Jurkat, Clone E6-1 (cell line): Measurements from ENCODE around the gene SPATA16. TPM values are rescaled to one million over a fixed set of nuclear protein-coding genes. Genes with fewer than 3 reads are reported as not detected.
"Not testable (repeated sequence)": the region's sequence is repeated elsewhere in the genome, so short reads cannot be mapped to it uniquely, and the experiment has no call there.

Experiments
- DNase-seq: peaks from one replicate; pipeline ENCODE4 v3.0.0-alpha.2; 2011; ENCODE audit warnings: low read depth, low spot score
- H3K4me3 ChIP-seq: 2 replicates; pipeline ENCODE4 v1.5.1; 2011; ENCODE audit warnings: mild to moderate bottlenecking, low read length, control low read depth, moderate library complexity
- polyA plus RNA-seq: library from polyadenylated mRNA; unstranded; fragments of >200 nt; gene quantifications from one replicate; pipeline ENCODE4 v1.2.1, GENCODE V29; 2012; ENCODE audit warnings: missing spikeins; ENCODE audit not compliant: insufficient read length, insufficient read depth

The SPATA16 gene, protein sequence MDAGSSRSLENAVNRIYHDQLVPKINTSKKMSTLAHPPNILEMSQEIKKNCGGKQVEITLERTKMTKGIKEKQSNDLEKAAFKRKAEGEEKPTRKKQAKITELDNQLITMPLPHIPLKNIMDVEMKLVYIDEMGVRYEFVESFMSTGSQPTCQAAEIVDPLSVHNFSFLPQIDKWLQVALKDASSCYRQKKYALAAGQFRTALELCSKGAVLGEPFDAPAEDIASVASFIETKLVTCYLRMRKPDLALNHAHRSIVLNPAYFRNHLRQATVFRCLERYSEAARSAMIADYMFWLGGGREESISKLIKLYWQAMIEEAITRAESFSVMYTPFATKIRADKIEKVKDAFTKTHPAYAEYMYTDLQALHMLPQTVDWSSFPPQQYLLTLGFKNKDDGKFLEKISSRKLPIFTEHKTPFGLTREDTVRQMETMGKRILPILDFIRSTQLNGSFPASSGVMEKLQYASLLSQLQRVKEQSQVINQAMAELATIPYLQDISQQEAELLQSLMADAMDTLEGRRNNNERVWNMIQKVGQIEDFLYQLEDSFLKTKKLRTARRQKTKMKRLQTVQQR
- not detected for polyA plus RNA-seq

DNA sequence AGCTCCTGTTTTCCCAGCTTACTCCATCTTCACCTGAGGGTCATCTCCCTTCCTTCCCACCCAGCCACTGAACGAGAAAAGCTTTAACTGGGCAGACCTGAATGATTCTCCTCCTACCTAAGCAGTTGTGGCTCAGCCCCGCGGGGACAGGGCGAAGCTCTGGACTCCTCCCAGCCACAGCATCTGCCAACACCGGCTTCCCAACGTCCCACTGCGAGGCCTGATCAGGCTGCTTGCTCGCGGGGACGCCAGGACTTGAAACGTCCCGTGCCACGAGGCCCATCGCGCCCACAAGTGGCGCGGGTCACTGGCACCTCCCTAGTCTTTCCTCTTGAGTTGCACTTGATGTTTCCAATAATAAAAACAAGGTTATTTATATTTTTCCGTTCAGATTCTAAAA lies at the start of gene SPATA16:
TSS of gene SPATA16 (minus strand) at position 250 of the 400 bp plus-strand sequence. CDS start 23,504 bp downstream, outside the sequence.
- DNase-seq, result no peak
- no peak within 1 kb of the TSS for H3K4me3 ChIP-seq

DNA sequence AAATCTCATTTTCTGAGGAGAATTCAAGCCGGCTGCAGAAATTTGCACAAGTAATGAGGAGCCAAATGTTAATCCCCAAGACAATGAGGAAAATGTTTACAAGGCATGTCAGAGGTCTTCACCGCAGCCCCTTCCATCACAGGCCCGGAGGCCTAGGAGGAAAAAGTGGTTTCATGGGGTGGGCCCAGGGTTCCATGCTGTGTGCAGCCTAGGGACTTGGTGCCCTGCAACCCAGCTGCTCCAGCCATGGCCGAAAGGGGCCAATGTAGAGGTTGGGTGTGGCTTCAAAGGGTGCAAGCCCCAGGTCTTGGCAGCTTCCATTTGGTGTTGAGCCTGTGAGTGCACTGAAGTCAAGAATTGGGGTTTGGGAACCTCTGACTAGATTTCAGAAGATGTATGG lies 42.0 kb upstream of the SPATA16 start:
- H3K4me3 ChIP-seq, DNase-seq: not testable (repeated sequence)

DNA sequence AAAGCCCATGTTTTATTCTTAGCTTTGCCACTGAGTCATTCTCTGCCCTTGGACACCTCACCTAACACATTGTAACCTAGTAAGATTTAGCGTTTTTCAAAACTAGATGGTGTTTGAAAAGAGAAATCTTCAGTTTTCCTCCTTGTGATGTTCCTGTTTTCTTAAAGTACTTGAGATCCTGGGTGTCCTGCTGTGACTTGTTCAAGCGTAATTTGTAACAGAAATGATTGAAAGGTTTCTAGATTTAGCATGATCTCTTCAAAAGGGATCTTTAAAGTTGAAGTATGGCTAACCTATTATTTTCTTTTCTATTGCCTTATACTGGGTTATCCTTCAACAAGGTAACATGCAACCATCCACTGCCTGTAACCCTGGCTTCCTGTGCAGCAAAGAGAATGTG lies 32.6 kb upstream of the SPATA16 start:
- H3K4me3 ChIP-seq, result no peak overlapping the region
- no peak for DNase-seq

DNA sequence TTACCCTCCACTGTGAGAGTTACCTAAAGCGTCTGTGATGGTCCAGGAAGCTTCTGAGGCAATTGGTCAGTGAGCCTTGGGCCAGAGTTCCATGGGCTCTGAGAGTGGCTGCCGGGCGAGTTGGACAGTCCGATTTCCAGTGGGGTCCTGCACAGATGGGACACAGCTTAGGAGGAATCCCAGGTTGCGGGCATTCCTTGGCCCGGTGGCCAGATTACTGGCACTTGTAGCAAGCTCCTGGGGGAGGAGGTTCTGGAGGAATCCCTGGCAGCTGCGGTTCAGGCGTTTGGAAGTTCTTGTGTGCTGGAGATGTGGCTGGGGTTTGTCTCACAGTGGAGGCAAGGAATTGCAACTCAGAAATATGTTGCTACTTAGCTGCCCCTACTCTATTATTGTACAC lies 18.1 kb upstream of the SPATA16 start:
- not testable (repeated sequence) for DNase-seq, H3K4me3 ChIP-seq

DNA sequence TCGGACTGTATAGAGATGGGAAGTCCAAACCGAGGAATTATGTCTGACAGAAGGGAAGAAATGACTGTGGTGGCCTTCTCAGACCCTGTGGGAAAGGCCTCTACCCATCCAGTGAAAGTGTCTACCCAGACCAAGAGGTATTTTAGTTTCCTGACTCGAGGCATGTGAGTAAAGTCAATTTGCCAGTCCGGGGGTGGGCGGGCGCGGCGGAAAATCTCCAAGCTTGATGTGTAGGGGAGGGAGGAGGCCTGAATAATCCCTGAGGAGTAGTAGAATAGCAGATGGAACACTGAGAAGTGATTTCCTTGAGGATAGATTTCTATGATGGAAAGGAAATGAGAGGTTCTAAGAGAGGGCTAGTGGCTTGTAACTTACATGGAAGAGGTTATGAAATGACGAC lies 15.5 kb upstream of the SPATA16 start:
- DNase-seq, H3K4me3 ChIP-seq: not testable (repeated sequence)

DNA sequence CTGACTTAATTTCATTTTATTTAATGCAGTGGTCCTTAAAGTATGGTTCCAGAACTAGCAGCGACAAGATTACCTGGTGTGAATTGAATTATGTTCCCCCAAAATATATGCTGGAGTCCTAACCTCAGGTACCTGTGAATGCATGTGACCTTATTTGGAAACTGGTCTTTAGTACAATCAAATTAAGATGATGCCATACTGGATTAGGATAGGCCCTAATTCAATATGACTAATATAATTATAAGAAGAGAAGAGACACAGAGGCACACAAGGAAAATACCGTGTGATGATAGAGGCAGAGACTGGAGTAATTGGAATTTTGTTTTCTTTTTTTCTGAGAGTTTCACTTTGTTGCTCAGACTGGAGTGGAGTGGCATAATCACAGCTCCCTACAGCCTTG lies 12.6 kb upstream of the SPATA16 start:
- DNase-seq, result no peak
- no peak overlapping the region for H3K4me3 ChIP-seq

DNA sequence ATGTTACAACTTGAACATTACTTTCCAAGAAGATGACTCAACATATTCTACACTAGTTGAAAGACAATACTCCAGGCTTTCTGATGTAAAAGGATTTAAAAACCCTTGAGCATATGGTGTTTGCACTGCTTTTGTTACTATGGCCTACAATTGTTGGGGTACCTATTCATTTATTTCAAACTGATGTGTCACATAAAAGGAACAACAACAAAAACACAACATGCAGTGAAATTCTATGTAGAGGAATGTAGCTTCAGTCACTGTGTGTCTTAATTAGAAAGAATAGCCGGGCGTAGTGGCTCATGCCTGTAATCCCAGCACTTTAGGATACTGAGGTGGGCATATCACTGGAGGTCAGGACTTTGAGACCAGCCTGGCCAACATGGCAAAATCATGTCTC lies 1.6 kb downstream of the SPATA16 start:
- no peak overlapping the region for H3K4me3 ChIP-seq
- DNase-seq, result no peak

DNA sequence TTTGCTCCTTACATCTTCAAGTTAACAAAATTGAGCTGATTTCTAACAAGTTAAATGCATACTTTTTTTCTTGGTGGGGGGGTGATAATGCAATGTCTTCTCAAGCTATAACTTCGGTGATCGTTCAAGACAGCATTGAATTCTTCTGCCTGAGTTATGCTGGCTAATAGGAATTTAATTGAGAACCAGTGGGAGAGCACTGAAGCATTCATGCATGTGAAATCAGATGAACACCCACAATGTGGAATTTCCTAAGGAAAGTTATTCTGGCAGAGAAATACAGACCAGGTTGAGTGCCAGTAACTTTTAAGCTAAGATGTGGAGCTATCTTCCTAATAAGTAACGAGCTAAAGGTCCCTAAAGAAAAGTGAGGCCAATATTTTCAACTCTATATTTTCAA lies 3.0 kb downstream of the SPATA16 start:
- no peak overlapping the region for H3K4me3 ChIP-seq
- no peak for DNase-seq

DNA sequence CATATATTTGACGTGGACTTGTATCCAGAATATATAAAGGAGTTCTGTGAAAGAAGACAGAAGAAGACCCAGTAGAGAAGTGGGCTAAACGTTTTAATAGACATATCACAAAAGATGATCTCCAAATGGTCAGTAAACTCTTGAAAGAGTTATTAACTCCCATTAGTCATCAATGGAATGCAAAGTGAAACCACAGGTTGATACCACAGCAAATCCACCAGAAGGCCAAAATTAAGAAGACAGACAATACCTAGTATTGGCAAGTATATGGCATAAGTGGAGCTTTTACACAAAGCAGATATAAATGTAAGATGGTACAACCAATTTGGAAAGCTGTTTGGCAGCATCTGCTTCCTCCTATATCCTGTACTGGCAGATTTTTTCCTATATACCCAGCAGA lies 6.0 kb downstream of the SPATA16 start:
- DNase-seq, result no peak
- no peak overlapping the region for H3K4me3 ChIP-seq

DNA sequence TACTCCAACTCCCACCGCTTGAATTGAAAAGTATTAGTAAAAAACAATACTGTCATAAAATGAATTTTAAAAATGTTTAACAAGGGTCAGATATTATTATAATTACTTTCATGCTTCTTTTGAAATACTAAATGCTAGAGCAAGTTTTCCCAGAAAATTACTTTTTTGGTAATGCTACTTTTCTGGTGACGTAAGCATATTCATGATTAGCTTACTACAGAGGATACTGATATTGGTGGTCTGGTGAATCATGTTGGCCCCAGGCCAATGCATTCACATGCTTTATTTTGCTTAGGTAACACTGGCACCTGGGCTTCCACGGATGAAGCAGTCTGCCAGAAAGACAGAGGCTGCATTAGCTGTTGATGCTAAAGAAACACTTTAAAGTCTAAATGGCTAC lies 12.4 kb downstream of the SPATA16 start:
- DNase-seq, result no peak
- H3K4me3 ChIP-seq, result no peak overlapping the region

DNA sequence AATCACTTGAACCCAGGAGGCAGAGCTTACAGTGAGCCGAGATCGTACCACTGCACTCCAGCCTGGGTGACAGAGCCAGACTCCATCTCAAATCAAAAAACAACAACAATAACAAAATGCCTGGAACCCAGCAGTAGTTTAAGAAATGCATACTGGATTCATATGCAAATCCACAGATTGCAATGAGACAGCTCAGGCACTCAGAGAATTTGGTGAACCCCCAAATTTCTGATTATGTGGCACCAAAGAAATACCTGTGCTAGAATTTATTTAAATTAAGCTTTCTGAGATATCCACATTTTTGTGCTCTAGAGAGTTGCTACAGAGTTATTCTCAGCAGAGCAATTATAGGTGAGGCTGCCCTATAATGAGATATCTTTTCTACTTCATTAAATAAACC lies 29.7 kb downstream of the SPATA16 start:
- no peak for DNase-seq
- H3K4me3 ChIP-seq, result no peak overlapping the region

DNA sequence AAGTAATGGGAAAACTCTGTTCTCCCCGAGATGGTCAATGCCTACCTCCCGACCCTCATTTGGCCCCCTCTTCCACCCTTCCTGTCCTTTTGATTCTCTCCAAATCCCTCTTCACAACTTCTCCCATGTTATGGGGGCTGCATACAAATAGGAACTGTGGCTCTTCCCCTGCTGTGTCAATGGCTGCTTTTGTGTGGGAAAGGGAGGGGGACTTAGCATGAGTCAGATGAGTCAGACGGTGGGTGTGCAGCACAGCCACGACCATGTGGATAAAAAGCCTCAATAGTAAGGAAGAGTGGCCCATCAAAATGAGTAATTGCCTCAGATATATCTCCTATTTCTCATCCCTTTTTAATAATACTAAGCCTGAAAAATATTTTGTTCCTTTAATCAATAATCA lies 31.9 kb downstream of the SPATA16 start:
- no peak overlapping the region for H3K4me3 ChIP-seq
- DNase-seq, result no peak

DNA sequence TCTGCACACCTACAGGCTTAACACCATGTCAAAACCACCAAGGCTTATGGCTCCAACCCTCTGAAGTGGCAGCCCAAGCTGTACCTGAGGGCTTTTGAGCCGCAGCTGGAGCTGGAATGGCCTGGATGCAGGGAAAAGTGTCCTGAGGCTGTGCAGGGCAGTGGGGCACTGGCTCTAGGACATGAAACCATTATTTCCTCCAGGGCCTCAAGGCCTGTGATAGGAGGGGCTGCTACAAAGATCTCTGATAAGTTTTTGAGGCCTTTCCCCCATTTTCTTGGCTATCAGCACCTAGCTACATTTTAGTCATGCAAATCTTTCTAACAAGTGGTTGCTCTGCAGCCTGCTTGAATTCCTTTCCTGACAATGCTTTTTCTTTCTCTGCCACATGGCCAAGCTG lies 37.6 kb downstream of the SPATA16 start:
- H3K4me3 ChIP-seq, result no peak overlapping the region
- DNase-seq, result no peak

DNA sequence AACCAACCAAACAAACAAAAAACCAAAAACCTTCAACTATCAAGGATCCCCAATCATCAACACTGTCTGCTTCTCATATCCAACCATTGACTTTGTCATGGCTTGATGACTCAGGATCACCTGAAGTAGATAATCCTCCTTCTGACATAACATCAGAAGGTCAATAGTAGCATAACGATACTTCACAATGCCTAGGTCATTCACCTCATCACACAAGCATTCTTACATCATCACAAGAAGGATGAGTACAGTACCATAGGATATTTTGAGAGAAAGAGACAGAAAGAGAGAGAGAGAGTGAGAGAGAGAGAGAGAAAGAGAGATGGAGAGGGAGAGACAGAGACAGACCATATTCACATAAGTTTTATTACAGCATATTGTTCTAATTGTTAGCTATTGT lies 42.1 kb downstream of the SPATA16 start:
- no peak overlapping the region for H3K4me3 ChIP-seq
- no peak for DNase-seq

DNA sequence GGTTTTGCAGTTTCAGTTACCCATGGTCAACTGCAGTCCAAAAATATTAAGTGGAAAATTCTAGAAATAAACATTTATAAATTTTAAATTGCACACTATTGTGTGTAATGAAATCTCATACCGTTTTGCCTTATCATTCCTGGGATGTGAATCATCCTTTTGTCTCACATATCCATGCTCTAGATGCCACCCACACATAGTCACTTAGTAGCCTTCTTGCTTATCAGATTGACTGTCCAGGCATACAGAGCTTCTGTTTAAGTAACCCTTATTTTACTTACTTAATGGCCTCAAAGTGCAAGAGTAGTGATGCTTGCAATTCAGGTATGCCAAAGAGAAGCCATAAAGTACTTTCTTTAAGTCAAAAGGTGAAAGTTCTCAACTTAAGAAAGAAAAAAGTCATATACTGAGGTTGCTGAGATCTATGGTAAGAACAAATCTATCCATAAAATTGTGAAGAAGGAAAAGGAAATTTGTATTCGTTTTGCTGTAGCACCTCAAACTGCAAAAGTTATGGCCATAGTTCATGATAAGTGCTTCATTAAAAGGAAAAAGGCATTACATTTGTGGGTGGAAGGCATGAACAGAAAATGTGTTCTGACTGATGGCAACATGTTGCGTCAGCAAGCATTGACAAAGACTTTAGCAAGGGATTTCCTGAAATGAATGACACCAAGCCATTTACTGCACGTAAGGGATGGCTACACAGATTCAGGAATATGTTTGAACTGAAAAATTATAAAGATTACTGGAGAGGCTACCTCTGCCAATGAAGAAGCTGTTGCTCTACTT lies 43.8 kb downstream of the SPATA16 start:
- H3K4me3 ChIP-seq, result no peak overlapping the region
- no peak for DNase-seq

DNA sequence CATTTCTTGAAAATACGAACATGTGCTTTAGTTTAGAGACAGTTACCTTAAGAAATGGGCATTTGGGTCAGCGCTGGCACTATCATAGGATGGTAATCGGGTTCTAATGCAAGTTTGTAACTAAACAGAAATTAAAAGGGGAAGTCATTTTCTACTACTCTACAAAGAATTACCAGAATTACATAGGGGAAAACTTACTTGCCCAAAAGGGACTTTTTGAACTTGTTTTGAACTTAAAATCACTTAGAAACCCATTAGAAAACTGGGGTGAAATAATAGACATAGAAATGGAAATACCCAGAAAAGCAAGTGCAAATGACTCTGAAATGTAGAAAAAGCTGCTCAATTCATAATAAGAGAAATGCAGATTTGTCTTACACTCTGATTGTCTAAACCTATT lies 44.9 kb downstream of the SPATA16 start:
- no peak for DNase-seq
- no peak overlapping the region for H3K4me3 ChIP-seq

DNA sequence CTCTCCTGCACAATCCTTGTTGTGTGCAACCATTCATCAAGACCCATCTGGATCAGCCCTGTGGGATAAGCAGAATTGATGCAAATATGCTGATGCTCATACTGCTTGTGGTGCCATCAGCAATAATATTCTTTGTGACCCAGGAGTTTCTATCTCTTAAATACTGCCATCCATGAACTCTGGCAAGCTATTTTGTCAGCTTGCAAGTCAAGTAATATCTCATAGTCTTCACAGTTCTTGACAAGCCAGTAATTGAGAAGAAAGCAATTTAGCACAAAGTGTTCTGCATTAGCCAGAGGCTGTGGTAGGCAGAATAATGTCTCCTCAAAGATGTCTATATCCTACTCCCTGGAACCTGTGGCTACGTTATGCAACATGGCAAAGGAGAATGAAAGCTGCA lies 49.0 kb downstream of the SPATA16 start:
- H3K4me3 ChIP-seq, result no peak overlapping the region

DNA sequence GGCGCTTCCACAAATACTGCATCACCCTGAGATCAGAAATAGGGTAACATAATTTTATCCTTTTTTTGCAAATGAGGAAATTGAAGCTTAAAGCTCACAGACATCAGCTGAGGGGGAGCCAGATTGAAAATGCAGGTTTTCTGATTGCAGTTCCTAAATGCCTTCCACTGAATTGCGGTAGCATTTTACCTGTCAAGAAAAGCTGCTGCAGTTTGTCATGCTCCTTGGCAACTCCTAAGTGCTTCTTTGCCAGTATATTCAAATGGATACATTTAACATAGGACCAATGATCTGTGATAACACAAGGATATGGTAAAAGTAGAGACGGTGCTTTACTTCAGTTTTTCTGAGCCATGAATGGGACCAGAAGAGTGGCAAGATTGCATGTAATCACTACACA lies 50.5 kb downstream of the SPATA16 start:
- DNase-seq, result no peak
- no peak overlapping the region for H3K4me3 ChIP-seq

More for the DNA sequence above, 49.0 kb downstream of the SPATA16 start:
- no peak for DNase-seq

DNA sequence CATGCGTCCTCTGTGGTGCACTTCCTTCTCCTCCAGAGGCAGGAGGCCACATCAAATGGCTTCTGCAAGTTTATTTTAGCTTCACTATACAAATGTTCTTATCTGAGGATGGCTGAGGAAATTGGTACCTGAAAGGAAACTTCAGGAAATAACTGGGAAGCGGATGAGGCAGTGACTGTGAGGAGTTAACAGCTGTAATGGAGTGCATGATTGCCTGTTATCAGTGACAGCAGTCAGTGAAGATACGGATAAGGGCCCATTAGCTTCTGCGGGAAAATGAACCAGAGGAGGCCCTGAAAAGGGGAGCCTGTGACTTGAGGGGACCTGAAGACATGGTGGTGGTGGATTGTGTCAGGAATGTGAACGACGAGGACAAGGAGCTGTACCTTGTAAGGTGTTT lies 51.8 kb downstream of the SPATA16 start:
- no peak for DNase-seq
- no peak overlapping the region for H3K4me3 ChIP-seq

DNA sequence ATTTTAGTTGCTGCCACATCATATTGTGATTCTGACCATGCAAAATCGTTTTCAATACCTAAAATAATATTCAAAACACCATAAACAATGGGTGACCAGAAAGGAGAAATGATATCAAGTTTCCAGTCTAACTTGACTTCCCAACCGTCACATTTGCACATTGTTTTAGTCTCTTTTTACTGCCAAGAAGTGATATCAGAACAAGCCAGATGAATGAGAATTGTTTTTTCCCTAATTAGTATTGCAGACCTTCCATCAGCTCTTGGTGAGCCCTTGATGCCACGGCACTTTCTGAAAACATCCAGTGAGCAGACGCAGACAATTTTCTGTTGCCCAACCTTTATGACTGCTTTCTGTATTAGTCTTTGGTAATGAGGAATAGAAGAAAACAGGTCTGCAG lies 62.5 kb downstream of the SPATA16 start:
- no peak for DNase-seq

More for the DNA sequence above, 62.5 kb downstream of the SPATA16 start:
- no peak overlapping the region for H3K4me3 ChIP-seq
